Type B pancreatic cell (in vitro differentiated cells): ENCODE results near the gene CHMP2A. TPM values are rescaled to one million over a fixed set of nuclear protein-coding genes. Genes with fewer than 3 reads are reported as not detected.
A peak's percentile ranks its signal among the peaks of the same experiment; 100 is the strongest.

Experiments
- DNase-seq: peaks from one replicate; pipeline ENCODE4 v3.0.0; 2021; ENCODE audit warnings: mixed read lengths; ENCODE audit not compliant: unreplicated experiment; ENCODE audit errors: extremely low spot score
- H3K27ac Mint-ChIP-seq: 2 replicates; pipeline ENCODE4 v1.8.0; 2021; ENCODE audit warnings: mild to moderate bottlenecking, mixed read lengths
- H3K27me3 Mint-ChIP-seq: 2 replicates; pipeline ENCODE4 v1.8.0; 2021; ENCODE audit warnings: mixed read lengths
- H3K36me3 Mint-ChIP-seq: 2 replicates; pipeline ENCODE4 v1.8.0; 2021; ENCODE audit warnings: mixed read lengths
- H3K4me1 Mint-ChIP-seq: one replicate; pipeline ENCODE4 v1.8.0; 2021; ENCODE audit warnings: mixed read lengths; ENCODE audit not compliant: unreplicated experiment
- H3K4me3 Mint-ChIP-seq: 2 replicates; pipeline ENCODE4 v1.8.0; 2021; ENCODE audit warnings: mild to moderate bottlenecking, mixed read lengths
- H3K9me3 Mint-ChIP-seq: 2 replicates; pipeline ENCODE4 v1.8.0; 2021; ENCODE audit warnings: mixed read lengths
- total RNA-seq: library from RNA; stranded (reverse); gene quantifications from 2 replicates; pipeline ENCODE4 v1.2.1, GENCODE V29; 2021; ENCODE audit warnings: low replicate concordance
- TF ChIP-seq, protein P1 (sequence below): fragments of 200-600 bp; sonication (generic); conservative IDR thresholded peaks from 2 replicates; pipeline ENCODE4 v1.5.0; 2021; ENCODE audit warnings: antibody characterized with exemption, mild to moderate bottlenecking

Gene CHMP2A
- total RNA-seq, 1 donor from 2014 or later: 86.5 TPM

DNA sequence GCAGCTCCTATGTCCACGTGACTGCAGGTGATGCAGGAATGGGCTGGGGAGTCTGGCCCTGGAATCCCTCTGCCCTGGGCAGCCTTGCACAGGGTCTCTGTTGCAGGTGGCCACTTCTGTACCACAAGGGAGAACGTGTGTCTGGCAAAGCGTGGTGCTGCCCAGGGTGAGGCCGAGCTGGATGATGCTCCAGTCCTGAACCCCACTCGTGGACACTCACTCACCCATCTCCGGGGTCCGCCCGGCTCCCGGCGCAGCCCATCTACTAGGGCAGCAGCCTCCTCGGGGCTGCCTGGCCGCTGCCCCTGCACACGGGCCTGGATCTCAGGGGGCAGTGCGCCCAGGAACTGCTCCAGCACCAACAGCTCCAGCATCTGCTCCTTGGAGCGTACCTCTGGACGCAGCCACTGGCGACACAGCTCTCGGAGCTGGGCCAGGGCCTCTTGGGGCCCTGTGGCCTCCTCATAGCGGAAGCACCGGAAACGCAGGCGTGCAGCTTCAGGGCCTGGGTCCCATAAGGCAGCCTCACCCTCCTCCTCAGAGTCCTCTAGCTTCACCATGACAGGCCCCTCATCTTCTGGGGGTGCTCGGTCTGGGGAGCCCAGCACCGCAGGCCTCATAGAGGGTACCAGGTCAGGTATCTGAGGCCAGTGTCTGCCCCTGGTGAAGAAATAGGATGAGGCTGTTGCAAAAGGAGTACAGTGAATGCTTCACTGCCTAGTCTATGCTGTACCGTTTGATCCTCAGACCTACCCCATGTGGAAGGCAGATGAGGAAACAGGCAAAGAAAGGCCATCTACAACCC is 16.1 kb upstream of the CHMP2A start:
- DNase-seq: no peak
- Mint-ChIP-seq H3K4me1 (peaks cover 23% of the 10 kb centered on the region), H3K27me3 (no peaks in the 10 kb centered on the region), H3K4me3 (peak overlapping the region; percentile 100), H3K36me3 (no peaks in the 10 kb centered on the region), H3K9me3 (no peaks in the 10 kb centered on the region), H3K27ac (no peak overlapping the region)
- TF ChIP-seq, protein P1, sequence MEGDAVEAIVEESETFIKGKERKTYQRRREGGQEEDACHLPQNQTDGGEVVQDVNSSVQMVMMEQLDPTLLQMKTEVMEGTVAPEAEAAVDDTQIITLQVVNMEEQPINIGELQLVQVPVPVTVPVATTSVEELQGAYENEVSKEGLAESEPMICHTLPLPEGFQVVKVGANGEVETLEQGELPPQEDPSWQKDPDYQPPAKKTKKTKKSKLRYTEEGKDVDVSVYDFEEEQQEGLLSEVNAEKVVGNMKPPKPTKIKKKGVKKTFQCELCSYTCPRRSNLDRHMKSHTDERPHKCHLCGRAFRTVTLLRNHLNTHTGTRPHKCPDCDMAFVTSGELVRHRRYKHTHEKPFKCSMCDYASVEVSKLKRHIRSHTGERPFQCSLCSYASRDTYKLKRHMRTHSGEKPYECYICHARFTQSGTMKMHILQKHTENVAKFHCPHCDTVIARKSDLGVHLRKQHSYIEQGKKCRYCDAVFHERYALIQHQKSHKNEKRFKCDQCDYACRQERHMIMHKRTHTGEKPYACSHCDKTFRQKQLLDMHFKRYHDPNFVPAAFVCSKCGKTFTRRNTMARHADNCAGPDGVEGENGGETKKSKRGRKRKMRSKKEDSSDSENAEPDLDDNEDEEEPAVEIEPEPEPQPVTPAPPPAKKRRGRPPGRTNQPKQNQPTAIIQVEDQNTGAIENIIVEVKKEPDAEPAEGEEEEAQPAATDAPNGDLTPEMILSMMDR: no peak

DNA sequence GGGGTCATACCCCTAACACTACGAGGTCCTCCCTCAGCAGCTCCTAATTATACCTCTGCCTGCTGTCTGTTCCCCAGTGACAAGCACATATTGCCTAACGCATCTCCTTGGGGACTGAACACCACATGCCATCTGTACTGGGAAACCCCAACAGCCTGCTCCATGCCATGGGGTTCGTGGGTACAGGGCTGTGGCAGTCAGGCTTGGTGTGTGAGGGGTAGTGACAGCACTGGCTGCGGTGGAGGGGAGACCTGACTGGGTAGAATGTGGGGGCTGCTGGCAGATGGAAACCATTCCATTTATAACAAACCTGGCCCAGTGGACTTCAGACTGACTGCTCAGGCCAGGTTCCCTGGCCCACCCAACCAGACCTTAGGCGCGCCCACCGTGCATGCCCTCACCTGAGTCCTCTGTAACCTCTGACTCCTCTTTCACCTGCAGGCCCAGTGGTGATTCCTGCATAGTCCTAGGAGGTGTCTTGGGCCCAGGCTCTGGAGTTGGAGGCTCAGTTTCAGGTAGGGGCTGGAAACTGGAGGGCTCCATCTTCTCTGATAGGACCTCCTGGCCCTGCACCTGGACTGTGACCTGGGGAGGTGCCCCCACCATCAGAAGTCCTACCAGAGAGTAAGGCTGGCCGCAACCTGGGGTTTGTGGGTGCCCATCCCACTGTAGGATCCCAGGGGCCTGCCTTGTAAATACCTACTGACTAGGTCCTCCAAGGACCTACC is 15.2 kb upstream of the CHMP2A start:
- TF ChIP-seq, protein P1: no peak
- Mint-ChIP-seq H3K9me3 (no peaks in the 10 kb centered on the region), H3K4me3 (no peak overlapping the region), H3K36me3 (no peaks in the 10 kb centered on the region), H3K27me3 (no peaks in the 10 kb centered on the region), H3K4me1 (peaks cover 20% of the 10 kb centered on the region), H3K27ac (no peak overlapping the region)
- DNase-seq: no peak

DNA sequence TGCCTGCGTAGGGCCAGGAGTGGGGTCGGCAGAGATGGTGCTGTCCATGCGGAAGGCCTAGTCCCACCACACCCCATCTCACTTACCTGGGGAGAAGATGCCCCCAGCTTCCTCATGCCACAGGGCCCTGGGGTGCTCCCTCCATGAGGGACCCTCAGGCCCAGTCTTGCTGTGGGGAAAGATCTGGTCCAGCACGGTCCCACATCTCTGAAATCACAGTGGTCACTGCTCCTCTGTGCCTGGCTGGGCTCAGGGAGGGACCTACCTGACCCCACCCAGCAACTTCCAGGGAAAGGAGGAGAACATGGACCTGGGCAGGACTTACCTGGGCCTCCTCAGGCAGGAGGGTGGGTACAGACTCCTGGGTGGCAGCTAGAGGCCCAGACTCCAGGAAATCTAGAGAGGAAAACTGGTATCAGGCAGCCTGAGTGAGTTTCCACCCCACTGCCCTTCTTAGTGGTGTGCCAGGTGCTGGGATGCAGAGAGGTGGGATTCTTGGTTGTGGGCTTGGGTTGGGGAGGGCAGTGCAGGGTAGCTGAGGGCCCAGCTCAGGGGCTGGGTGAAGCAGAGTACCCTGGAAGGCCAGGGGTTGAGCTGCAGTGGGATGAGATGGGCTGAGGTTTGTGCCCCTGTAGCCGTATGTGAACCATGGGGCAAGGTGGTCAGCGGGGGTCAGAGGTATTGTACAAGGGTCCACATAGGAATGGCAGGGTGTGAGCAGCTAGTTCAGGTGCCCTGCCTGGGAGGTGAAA is 14.5 kb upstream of the CHMP2A start:
- Mint-ChIP-seq H3K9me3 (no peaks in the 10 kb centered on the region), H3K27me3 (no peaks in the 10 kb centered on the region), H3K4me3 (no peak overlapping the region), H3K36me3 (peaks cover 4% of the 10 kb centered on the region), H3K27ac (no peak overlapping the region), H3K4me1 (peaks cover 20% of the 10 kb centered on the region)
- TF ChIP-seq, protein P1: no peak
- no peak for DNase-seq

DNA sequence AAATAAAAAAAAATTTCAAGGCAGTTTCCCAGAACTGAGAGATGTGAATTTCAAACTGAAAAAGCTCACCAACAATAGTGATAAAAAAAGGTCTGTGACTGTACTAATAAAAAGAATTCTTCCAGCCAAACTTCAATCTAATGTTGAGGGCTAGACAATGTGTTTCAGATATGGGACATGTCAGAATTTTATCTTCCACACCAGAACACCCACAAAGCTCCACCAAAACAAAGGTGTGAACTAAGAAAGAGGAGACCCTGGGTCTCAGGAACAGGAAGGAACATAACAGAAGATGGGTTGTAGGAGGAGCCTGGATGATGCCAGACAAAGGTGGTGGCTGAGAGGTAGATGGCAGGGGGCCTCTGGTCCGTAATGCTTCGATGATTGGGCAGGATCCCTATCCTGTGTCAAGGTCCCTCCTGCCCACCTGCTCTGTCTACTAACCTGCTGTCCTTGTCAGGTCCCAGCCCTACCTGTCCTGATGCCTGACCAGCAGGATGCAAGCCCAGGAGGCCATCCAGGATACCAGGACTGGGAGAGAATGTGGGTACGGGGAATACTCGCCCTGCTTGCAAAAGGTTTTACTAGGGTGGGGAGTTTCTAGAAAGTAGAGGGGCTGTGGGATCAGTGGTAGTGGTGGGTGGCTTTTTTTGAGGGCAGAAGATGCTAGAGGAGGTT is 13.7 kb upstream of the CHMP2A start:
- Mint-ChIP-seq H3K27ac (peak overlapping the region; percentile 7), H3K4me3 (no peak overlapping the region), H3K4me1 (peaks cover 14% of the 10 kb centered on the region), H3K36me3 (peaks cover 5% of the 10 kb centered on the region), H3K9me3 (no peaks in the 10 kb centered on the region), H3K27me3 (no peaks in the 10 kb centered on the region)
- TF ChIP-seq, protein P1: no peak
- DNase-seq: no peak

DNA sequence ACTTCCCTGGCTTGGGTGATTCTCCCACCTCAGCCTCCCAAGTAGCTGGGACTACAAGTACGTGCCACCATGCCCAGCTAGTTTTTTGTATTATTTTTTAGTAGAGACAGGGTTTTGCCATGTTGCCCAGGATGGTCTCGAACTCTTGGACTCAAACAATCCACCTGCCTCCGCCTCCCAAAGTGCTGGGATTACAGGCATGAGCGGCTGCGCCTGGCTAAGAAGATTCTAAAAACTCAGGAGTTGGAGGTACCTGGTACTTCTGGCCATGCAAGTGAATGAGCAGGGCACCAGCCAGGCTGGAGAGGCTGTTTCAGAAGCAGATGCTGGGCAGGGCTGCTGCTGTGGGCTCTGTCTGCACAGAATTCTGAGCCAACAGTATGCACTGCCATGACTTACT is 12.1 kb upstream of the CHMP2A start:
- H3K27me3 Mint-ChIP-seq: no peaks in the 10 kb centered on the region
- H3K4me1 Mint-ChIP-seq: peaks cover 2% of the 10 kb centered on the region
- no peak overlapping the region for H3K27ac Mint-ChIP-seq
- DNase-seq: no peak
- TF ChIP-seq, protein P1: no peak
- H3K4me3 Mint-ChIP-seq: no peak overlapping the region
- H3K9me3 Mint-ChIP-seq: no peaks in the 10 kb centered on the region
- H3K36me3 Mint-ChIP-seq: peaks cover 5% of the 10 kb centered on the region
